Caco-2 (cell line): ENCODE results near the gene WNK2. TPM values are rescaled to one million over a fixed set of nuclear protein-coding genes. Genes with fewer than 3 reads are reported as not detected.

Source experiments
- BruUV-seq: library from RNA; stranded (reverse); fragments of 400-500 nt; replicated peaks from 2 replicates; lab custom pipeline; 2021; lab: Mats Ljungman, UMichigan
- CTCF ChIA-PET: fragments of 300-600 bp; sonication (Branson Sonifier 250); formaldehyde crosslinking; loops from one replicate; lab custom pipeline; 2022; ENCODE audit warnings: antibody characterized with exemption; lab: Charles Lee
- POLR2A ChIA-PET: fragments of 300-600 bp; sonication (Branson Sonifier 250); formaldehyde crosslinking; loops from one replicate; lab custom pipeline; 2022; ENCODE audit warnings: antibody characterized with exemption; lab: Charles Lee
- DNase-seq, 2 experiments: peaks; one replicate each; pipeline versions ENCODE4 v3.0.0 to v3.0.0-alpha.2; 2020 to 2022
- H3K27me3 ChIP-seq: replicated peaks from 2 replicates; pipeline ENCODE4 v1.6.0; 2011; ENCODE audit warnings: low read length; ENCODE audit not compliant: control insufficient read depth, insufficient read depth
- H3K36me3 ChIP-seq: 2 replicates; pipeline ENCODE4 v1.5.1; 2011; ENCODE audit warnings: low read length; ENCODE audit not compliant: control insufficient read depth, insufficient read depth
- H3K4me1 ChIP-seq: fragments of 250-450 bp; sonication (Bioruptor Pico); 2 replicates; pipeline ENCODE4 v1.5.1; 2020; ENCODE audit warnings: mild to moderate bottlenecking
- H3K4me3 ChIP-seq: 2 replicates; pipeline ENCODE4 v1.5.1; 2011; ENCODE audit warnings: low read depth, mild to moderate bottlenecking, control low read depth, low read length
- H3K9me3 ChIP-seq: fragments of 250-450 bp; sonication (Bioruptor Pico); 2 replicates; pipeline ENCODE4 v1.5.1; 2020; ENCODE audit warnings: mild to moderate bottlenecking, moderate library complexity
- H3K27ac Mint-ChIP-seq: one replicate; pipeline ENCODE4 v1.8.0; 2022; ENCODE audit warnings: mixed read lengths; ENCODE audit not compliant: unreplicated experiment
- H3K27me3 Mint-ChIP-seq: one replicate; pipeline ENCODE4 v1.8.0; 2022; ENCODE audit warnings: mixed read lengths; ENCODE audit not compliant: insufficient read depth, unreplicated experiment
- H3K36me3 Mint-ChIP-seq: one replicate; pipeline ENCODE4 v1.8.0; 2022; ENCODE audit warnings: mild to moderate bottlenecking, mixed read lengths; ENCODE audit not compliant: insufficient read depth, unreplicated experiment
- H3K4me1 Mint-ChIP-seq: one replicate; pipeline ENCODE4 v1.8.0; 2022; ENCODE audit warnings: low read depth, mixed read lengths; ENCODE audit not compliant: unreplicated experiment
- H3K4me3 Mint-ChIP-seq: one replicate; pipeline ENCODE4 v1.8.0; 2022; ENCODE audit warnings: mild to moderate bottlenecking, moderate library complexity, mixed read lengths; ENCODE audit not compliant: unreplicated experiment
- H3K9me3 Mint-ChIP-seq: one replicate; pipeline ENCODE4 v1.8.0; 2022; ENCODE audit warnings: mixed read lengths; ENCODE audit not compliant: unreplicated experiment
- intact Hi-C: fragments of 100-400 bp; cut with micrococcal nuclease; formaldehyde crosslinking; loops from one replicate; pipeline ENCODE4 v1.10.0; 2022; ENCODE audit not compliant: unreplicated experiment
- total RNA-seq: library from RNA; stranded (reverse); gene quantifications from 2 replicates; pipeline ENCODE4 v1.2.3, GENCODE V29; 2022
- TF ChIP-seq, protein P1 (sequence below), 2 experiments: fragments of 200-600 bp in 1 of 2; IDR thresholded peaks; 1 replicate in 1 of 2; 2 replicates in 1 of 2; pipeline versions ENCODE4 v1.5.1 to v1.8.0; 2011 to 2022; ENCODE audit warnings: antibody characterized with exemption in 1 of 2, control low read depth in 1 of 2, inconsistent platforms in 1 of 2, low read depth in 1 of 2, low read length in 1 of 2, mild to moderate bottlenecking in 1 of 2, moderate library complexity in 1 of 2; ENCODE audit not compliant: insufficient read depth in 1 of 2, severe bottlenecking in 1 of 2, unreplicated experiment in 1 of 2

The WNK2 gene
- total RNA-seq, 1 experiment from 2014 or later: 21.7 TPM

DNA sequence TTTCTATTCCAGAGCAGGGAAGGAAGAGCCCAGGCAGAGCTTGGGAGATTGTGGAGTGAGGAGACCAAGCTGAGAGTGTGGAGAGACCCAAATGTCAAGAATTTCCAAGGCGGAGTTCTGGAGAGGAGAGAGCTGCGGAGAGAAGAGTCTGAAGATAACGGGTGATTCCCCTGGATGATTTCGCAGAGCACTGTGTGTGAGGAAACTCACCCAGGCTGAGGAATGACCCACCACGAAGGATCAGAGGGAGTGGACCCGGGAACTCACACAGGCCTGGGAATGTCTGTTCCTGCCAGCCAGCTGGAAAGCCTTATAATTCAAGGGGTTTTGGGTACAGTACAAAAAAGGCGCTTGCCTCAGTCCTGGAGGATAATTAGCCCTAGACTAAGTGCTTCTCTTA is 94.2 kb downstream of the WNK2 start:
- DNase-seq: no peak
- Histone ChIP-seq H3K9me3 (no peaks in the 10 kb centered on the region), H3K27me3 (no peaks in the 10 kb centered on the region), H3K4me1 (no peaks in the 10 kb centered on the region), H3K4me3 (no peak overlapping the region), H3K36me3 (no peaks in the 10 kb centered on the region)
- ChIA-PET CTCF (no interaction called here), POLR2A (no interaction called here)
- Mint-ChIP-seq H3K4me3 (no peak overlapping the region), H3K4me1 (peaks cover 9% of the 10 kb centered on the region), H3K27me3 (no peaks in the 10 kb centered on the region), H3K36me3 (no peaks in the 10 kb centered on the region), H3K27ac (no peak overlapping the region), H3K9me3 (no peaks in the 10 kb centered on the region)
- TF ChIP-seq, protein P1, sequence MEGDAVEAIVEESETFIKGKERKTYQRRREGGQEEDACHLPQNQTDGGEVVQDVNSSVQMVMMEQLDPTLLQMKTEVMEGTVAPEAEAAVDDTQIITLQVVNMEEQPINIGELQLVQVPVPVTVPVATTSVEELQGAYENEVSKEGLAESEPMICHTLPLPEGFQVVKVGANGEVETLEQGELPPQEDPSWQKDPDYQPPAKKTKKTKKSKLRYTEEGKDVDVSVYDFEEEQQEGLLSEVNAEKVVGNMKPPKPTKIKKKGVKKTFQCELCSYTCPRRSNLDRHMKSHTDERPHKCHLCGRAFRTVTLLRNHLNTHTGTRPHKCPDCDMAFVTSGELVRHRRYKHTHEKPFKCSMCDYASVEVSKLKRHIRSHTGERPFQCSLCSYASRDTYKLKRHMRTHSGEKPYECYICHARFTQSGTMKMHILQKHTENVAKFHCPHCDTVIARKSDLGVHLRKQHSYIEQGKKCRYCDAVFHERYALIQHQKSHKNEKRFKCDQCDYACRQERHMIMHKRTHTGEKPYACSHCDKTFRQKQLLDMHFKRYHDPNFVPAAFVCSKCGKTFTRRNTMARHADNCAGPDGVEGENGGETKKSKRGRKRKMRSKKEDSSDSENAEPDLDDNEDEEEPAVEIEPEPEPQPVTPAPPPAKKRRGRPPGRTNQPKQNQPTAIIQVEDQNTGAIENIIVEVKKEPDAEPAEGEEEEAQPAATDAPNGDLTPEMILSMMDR (IDR thresholded peaks at IDR 0.05; ENCODE audit: insufficient read depth in 1 of 2, low read depth in 1 of 2, low read length in 1 of 2, severe bottlenecking in 1 of 2, unreplicated experiment in 1 of 2): no peak
- intact Hi-C loops: no loop called here
- BruUV-seq: no TSS peak

DNA sequence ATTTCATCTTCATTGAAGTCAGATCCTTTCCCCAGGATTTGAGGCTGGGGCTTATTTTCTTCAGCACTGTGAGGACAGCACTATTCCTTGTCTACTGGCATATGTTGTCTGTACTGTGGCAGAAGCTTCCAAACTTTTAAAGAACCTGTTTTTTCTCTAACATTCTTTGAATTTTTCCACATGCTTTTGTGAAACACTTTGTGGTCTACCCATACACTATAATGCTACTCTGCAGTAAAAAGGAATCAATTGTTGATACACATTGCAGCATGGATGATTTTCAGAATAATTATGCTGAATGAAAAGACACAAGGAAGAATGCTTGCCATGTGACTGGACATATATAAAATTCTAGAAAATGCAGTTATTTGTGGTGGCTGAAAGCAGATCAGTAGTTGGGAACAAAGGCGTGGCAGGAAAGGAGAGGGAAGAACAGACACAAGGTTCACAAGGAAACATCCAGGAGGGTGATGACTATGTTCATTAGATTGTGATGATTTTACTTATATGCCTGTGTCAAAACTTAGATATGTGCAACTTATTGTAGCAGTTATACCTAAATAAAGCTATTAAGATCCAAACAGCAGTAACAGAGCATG is 96.8 kb downstream of the WNK2 start:
- no peak for DNase-seq
- no peaks in the 10 kb centered on the region for H3K36me3 ChIP-seq
- POLR2A ChIA-PET: no interaction called here
- no TSS peak for BruUV-seq
- no peak overlapping the region for H3K4me3 Mint-ChIP-seq
- no peaks in the 10 kb centered on the region for H3K9me3 ChIP-seq
- TF ChIP-seq, protein P1 (IDR thresholded peaks at IDR 0.05; ENCODE audit: insufficient read depth in 1 of 2, low read depth in 1 of 2, low read length in 1 of 2, severe bottlenecking in 1 of 2, unreplicated experiment in 1 of 2): no peak
- no peaks in the 10 kb centered on the region for H3K36me3 Mint-ChIP-seq
- H3K27me3 Mint-ChIP-seq: no peaks in the 10 kb centered on the region
- no peak overlapping the region for H3K4me3 ChIP-seq
- no peaks in the 10 kb centered on the region for H3K4me1 ChIP-seq
- CTCF ChIA-PET: interaction anchor here (0.7 kb wide), 1 partner anchor 318 kb away, joined by 3 read pairs; no protein-coding TSS in a partner anchor
- no peak overlapping the region for H3K27ac Mint-ChIP-seq
- H3K4me1 Mint-ChIP-seq: peaks cover 9% of the 10 kb centered on the region
- intact Hi-C loops: no loop called here
- no peaks in the 10 kb centered on the region for H3K9me3 Mint-ChIP-seq
- no peaks in the 10 kb centered on the region for H3K27me3 ChIP-seq

DNA sequence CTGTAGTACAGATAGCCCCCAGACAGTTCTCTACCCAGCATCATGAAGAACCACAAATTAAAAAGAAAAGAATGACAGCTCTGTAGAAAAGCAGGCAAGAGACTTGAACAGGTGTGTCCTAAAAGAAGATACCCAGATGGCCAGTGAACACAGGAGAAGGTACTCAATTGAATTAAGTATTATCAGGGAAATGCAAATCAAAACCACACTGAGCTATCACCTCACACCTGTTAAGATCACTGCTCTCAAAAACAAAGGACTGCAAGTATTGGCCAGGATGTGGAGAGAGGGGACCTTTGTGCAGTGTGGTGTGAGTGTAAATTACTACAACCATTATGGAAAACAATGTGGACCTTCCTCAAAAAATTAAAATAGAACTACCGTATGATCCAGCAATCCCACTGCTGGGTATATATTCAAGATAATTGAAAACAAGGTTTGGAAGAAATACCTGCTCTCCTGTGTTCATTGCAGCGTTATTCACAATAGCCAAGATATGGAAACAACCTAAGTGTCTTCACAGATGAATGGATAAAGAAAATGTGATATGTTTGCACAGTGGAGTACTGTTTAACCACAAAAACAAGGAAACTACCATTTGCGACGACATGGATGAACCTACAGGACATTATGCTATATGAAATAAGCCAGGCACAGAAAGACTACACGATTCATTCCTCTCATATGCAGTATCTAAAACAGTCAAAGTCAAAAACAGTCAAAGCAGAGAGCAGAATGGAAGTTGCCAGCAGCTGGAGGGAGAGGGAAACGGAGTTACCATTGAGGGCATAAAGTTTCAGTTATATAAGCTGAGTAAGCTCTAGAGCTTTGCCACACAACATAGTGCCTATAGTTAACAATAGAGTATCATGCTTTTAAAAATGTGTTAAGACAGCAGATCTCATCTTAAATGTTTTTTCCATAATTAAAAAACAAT is 102.6 kb downstream of the WNK2 start:
- no peak overlapping the region for H3K27ac Mint-ChIP-seq
- BruUV-seq: no TSS peak
- ChIA-PET POLR2A (no interaction called here), CTCF (no interaction called here)
- Histone ChIP-seq H3K4me3 (no peak overlapping the region), H3K4me1 (no peaks in the 10 kb centered on the region), H3K9me3 (no peaks in the 10 kb centered on the region), H3K36me3 (no peaks in the 10 kb centered on the region), H3K27me3 (no peaks in the 10 kb centered on the region)
- TF ChIP-seq, protein P1 (IDR thresholded peaks at IDR 0.05; ENCODE audit: insufficient read depth in 1 of 2, low read depth in 1 of 2, low read length in 1 of 2, severe bottlenecking in 1 of 2, unreplicated experiment in 1 of 2): no peak
- peaks cover 11% of the 10 kb centered on the region for H3K36me3 Mint-ChIP-seq
- no peaks in the 10 kb centered on the region for H3K27me3 Mint-ChIP-seq
- H3K4me1 Mint-ChIP-seq: no peaks in the 10 kb centered on the region
- no peak overlapping the region for H3K4me3 Mint-ChIP-seq
- intact Hi-C loops: no loop called here
- no peaks in the 10 kb centered on the region for H3K9me3 Mint-ChIP-seq
- no peak for DNase-seq
